ENCODE measurements around the gene CFAP61.
"Not testable (repeated sequence)": the region's sequence is repeated elsewhere in the genome, so short reads cannot be mapped to it uniquely, and the experiment has no call there.

Gene CFAP61

GRCh38 chr20:20231528-20232298 is 179.4 kb downstream of the CFAP61 start:
- no peak for DNase-seq (ENCODE audit: low spot score)

- no peak for DNase-seq (ENCODE audit: low spot score)
Observed at GRCh38 chr20:20233041-20233514, 180.7 kb downstream of the CFAP61 start.

GRCh38 chr20:20235681-20236080 is 183.3 kb downstream of the CFAP61 start:
- DNase-seq (ENCODE audit: low spot score): no peak

- DNase-seq (ENCODE audit: low spot score): peak; percentile 77
Observed at GRCh38 chr20:20237093-20237959, 185.0 kb downstream of the CFAP61 start.

GRCh38 chr20:20241976-20242375 is 189.6 kb downstream of the CFAP61 start:
- no peak for DNase-seq (ENCODE audit: low spot score)

GRCh38 chr20:20244384-20244783 is 192.1 kb downstream of the CFAP61 start:
- DNase-seq (ENCODE audit: low spot score): not testable (repeated sequence)

- no peak for DNase-seq (ENCODE audit: low spot score)
Observed at GRCh38 chr20:20246996-20247633, 194.8 kb downstream of the CFAP61 start.

- no peak for DNase-seq (ENCODE audit: low spot score)
Observed at GRCh38 chr20:20248620-20249200, 196.4 kb downstream of the CFAP61 start.

- DNase-seq (ENCODE audit: low spot score): no peak
Observed at GRCh38 chr20:20251317-20251716, 199.0 kb downstream of the CFAP61 start.

- no peak for DNase-seq (ENCODE audit: low spot score)
Observed at GRCh38 chr20:20251836-20252235, 199.5 kb downstream of the CFAP61 start.

GRCh38 chr20:20253039-20253743 is 200.9 kb downstream of the CFAP61 start:
- no peak for DNase-seq (ENCODE audit: low spot score)

GRCh38 chr20:20253744-20254330 is 201.5 kb downstream of the CFAP61 start:
- DNase-seq (ENCODE audit: low spot score): no peak

- DNase-seq (ENCODE audit: low spot score): no peak
Observed at GRCh38 chr20:20255099-20255498, 202.8 kb downstream of the CFAP61 start.

GRCh38 chr20:20259533-20259932 is 207.2 kb downstream of the CFAP61 start:
- no peak for DNase-seq (ENCODE audit: low spot score)

- no peak for DNase-seq (ENCODE audit: low spot score)
Observed at GRCh38 chr20:20261159-20261558, 208.8 kb downstream of the CFAP61 start.

GRCh38 chr20:20265210-20265609 is 212.9 kb downstream of the CFAP61 start:
- no peak for DNase-seq (ENCODE audit: low spot score)

GRCh38 chr20:20266552-20266951 is 214.2 kb downstream of the CFAP61 start:
- no peak for DNase-seq (ENCODE audit: low spot score)

GRCh38 chr20:20267685-20268370 is 215.5 kb downstream of the CFAP61 start:
- DNase-seq (ENCODE audit: low spot score): no peak

GRCh38 chr20:20271271-20271670 is 218.9 kb downstream of the CFAP61 start:
- no peak for DNase-seq (ENCODE audit: low spot score)

GRCh38 chr20:20272686-20273085 is 220.4 kb downstream of the CFAP61 start:
- DNase-seq (ENCODE audit: low spot score): no peak

GRCh38 chr20:20273286-20273685 is 221.0 kb downstream of the CFAP61 start:
- no peak for DNase-seq (ENCODE audit: low spot score)

All from AG08395 (cell line).